B cell (primary cell): ENCODE results near the gene DNAJA4. TPM values are rescaled to one million over a fixed set of nuclear protein-coding genes. Genes with fewer than 3 reads are reported as not detected.

Experiments used
- ATAC-seq: fragments of 200-7000 bp; cut with Tn5 transposase; one replicate; pipeline ENCODE4 v1.10.0; 2021; ENCODE audit warnings: low read depth, mild to moderate bottlenecking, moderate number of reproducible peaks, moderate library complexity
- CTCF ChIA-PET: fragments of 350-600 bp; sonication (Branson Sonifier 250); formaldehyde crosslinking; loops from one replicate; lab custom pipeline; 2021; ENCODE audit warnings: antibody characterized with exemption, inconsistent platforms; lab: Charles Lee
- POLR2A ChIA-PET: fragments of 350-600 bp; sonication (Branson Sonifier 250); formaldehyde crosslinking; loops from one replicate; lab custom pipeline; 2021; ENCODE audit warnings: antibody characterized with exemption; lab: Charles Lee
- DNase-seq: peaks from one replicate; pipeline ENCODE4 v3.0.0; 2013
- H2AFZ ChIP-seq: 2 replicates; pipeline ENCODE4 v1.6.1; 2012; ENCODE audit warnings: mild to moderate bottlenecking, low read depth, low read length; ENCODE audit not compliant: insufficient read depth, poor library complexity, severe bottlenecking
- H3K27ac ChIP-seq, 2 donors: 1 replicate in 1 of 2; 2 replicates in 1 of 2; pipeline ENCODE4 v1.5.1; 2012 to 2013; ENCODE audit warnings: low read length in 2 of 2, mild to moderate bottlenecking in 2 of 2, moderate library complexity in 1 of 2
- H3K27me3 ChIP-seq, 4 experiments: fragments of 200-600 bp in 1 of 4; sonication (generic) in 1 of 4; replicated peaks in 1 of 4; 1 replicate in 2 of 4; 2 replicates in 2 of 4; pipeline versions ENCODE4 v1.6.1 to v1.7.0; 2013 to 2016; ENCODE audit warnings: low read length in 3 of 4, mild to moderate bottlenecking in 2 of 4, mixed read lengths in 1 of 4, moderate library complexity in 1 of 4; ENCODE audit not compliant: insufficient read depth in 4 of 4, control insufficient read depth in 3 of 4; ENCODE audit errors: control extremely low read depth in 1 of 4
- H3K36me3 ChIP-seq, 2 experiments: replicated peaks in 1 of 2; 1 replicate in 1 of 2; 2 replicates in 1 of 2; pipeline versions ENCODE4 v1.6.1 to v1.7.1; 2013; ENCODE audit warnings: low read length in 1 of 2; ENCODE audit not compliant: insufficient read depth in 2 of 2, control insufficient read depth in 1 of 2; ENCODE audit errors: control extremely low read depth in 1 of 2, extremely low read depth in 1 of 2
- H3K4me1 ChIP-seq, 2 donors: fragments of 200-600 bp in 1 of 2; sonication (generic) in 1 of 2; 1 replicate in 1 of 2; 2 replicates in 1 of 2; pipeline versions ENCODE4 v1.5.1 to v1.6.1; 2013 to 2017; ENCODE audit warnings: low read length in 2 of 2; ENCODE audit not compliant: control insufficient read depth in 2 of 2, insufficient read depth in 2 of 2
- H3K4me2 ChIP-seq: replicated peaks from 2 replicates; pipeline ENCODE3; 2012; ENCODE audit warnings: mild to moderate bottlenecking, low read depth, low read length; ENCODE audit not compliant: poor library complexity, severe bottlenecking
- H3K4me3 ChIP-seq, 5 experiments: fragments of 200-600 bp in 1 of 5; sonication (generic) in 1 of 5; 1 replicate in 3 of 5; 2 replicates in 2 of 5; pipeline versions ENCODE4 v1.5.1 to v1.7.0; 2011 to 2016; ENCODE audit warnings: low read length in 4 of 5, mild to moderate bottlenecking in 4 of 5, low read depth in 2 of 5, control low read depth in 1 of 5, moderate library complexity in 1 of 5; ENCODE audit not compliant: insufficient read depth in 1 of 5; ENCODE audit errors: control extremely low read depth in 1 of 5, extremely low read depth in 1 of 5
- H3K79me2 ChIP-seq: fragments of 200-600 bp; sonication (generic); one replicate; pipeline ENCODE4 v1.6.0; 2016; ENCODE audit warnings: low read length; ENCODE audit not compliant: control insufficient read depth, insufficient read depth
- H3K9ac ChIP-seq: fragments of 200-600 bp; sonication (generic); 2 replicates; pipeline ENCODE4 v1.6.1; 2017; ENCODE audit warnings: mild to moderate bottlenecking, low read length, moderate library complexity
- H3K9me3 ChIP-seq, 3 donors: one replicate each; pipeline versions ENCODE4 v1.6.1 to v1.7.1; 2013; ENCODE audit warnings: low read length in 2 of 3; ENCODE audit not compliant: control insufficient read depth in 2 of 3, insufficient read depth in 1 of 3; ENCODE audit errors: control extremely low read depth in 1 of 3
- H4K20me1 ChIP-seq: 2 replicates; pipeline ENCODE4 v1.6.0; 2012; ENCODE audit warnings: mild to moderate bottlenecking, low read length; ENCODE audit not compliant: insufficient read depth, control insufficient read depth, poor library complexity, severe bottlenecking
- H3K27ac Mint-ChIP-seq: one replicate; pipeline ENCODE4 v1.8.0; 2021; ENCODE audit warnings: mixed read lengths
- H3K27me3 Mint-ChIP-seq: one replicate; pipeline ENCODE4 v1.8.0; 2021; ENCODE audit warnings: mixed read lengths
- H3K4me1 Mint-ChIP-seq: one replicate; pipeline ENCODE4 v1.8.0; 2021; ENCODE audit warnings: mixed read lengths
- H3K4me3 Mint-ChIP-seq: one replicate; pipeline ENCODE4 v1.8.0; 2021; ENCODE audit warnings: mixed read lengths
- H3K9me3 Mint-ChIP-seq: one replicate; pipeline ENCODE4 v1.8.0; 2022; ENCODE audit warnings: mixed read lengths; ENCODE audit not compliant: insufficient read depth
- CTCF ChIP-seq: fragments of 200-600 bp; IDR thresholded peaks from one replicate; pipeline ENCODE4 v1.8.0; 2022; ENCODE audit warnings: antibody characterized with exemption, mild to moderate bottlenecking
- EZH2 ChIP-seq: IDR thresholded peaks from 2 replicates; pipeline ENCODE4 v1.6.1; 2012; ENCODE audit warnings: borderline replicate concordance, low read depth, mild to moderate bottlenecking, moderate library complexity, low read length; ENCODE audit not compliant: insufficient read depth, poor library complexity, severe bottlenecking
- WGBS: methylation state at CpG from one replicate; pipeline ENCODE4 v1.1.5; 2013; ENCODE audit warnings: missing lambda C conversion rate; ENCODE audit not compliant: insufficient coverage; 5-methylcytosine and 5-hydroxymethylcytosine counted together
- intact Hi-C: fragments of 100-400 bp; cut with micrococcal nuclease; formaldehyde crosslinking; loops from one replicate; pipeline ENCODE4 v1.10.0; 2022
- polyA plus RNA-seq: library from polyadenylated mRNA; depleted of rRNA; stranded (reverse); fragments of >200 nt; gene quantifications from 2 replicates; pipeline ENCODE4 v1.2.3, GENCODE V29; 2012
- total RNA-seq, 2 donors: library from RNA; stranded (reverse); fragments of 120-200 nt in 1 of 2; gene quantifications; 1 replicate in 1 of 2; 2 replicates in 1 of 2; pipeline versions ENCODE4 v1.2.3 to v1.2.4, GENCODE V29; 2013 to 2022

Gene DNAJA4
- total and polyA plus RNA-seq, 2 donors (not counting 1 experiment from before 2014, with no cell fraction given), result 13.2 to 20.0 TPM

DNA sequence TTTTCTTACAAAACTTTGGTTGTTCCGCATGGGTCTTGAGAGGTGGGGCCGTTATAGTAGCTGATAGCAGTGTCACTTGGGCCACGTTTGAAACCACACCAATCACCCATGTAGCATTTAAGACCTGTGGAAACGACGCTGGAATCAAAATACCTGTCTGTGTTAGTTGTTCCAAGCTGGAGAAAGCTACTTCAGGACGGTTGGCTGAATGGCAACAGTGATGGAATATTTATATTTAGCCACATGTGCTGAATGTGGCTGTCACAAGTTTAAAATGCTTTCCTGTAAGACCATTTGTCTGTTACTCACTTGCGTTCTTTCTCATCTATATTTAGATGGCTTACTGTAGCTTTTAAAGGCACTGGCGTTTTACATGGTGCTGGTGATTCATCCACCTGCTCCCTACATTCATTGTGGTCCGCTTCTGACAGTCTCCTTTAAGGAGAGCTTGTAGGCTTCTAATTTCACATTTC, 1.4 kb downstream of the DNAJA4 start:
- Histone ChIP-seq H3K4me1 (peaks cover 10% of the 10 kb centered on the region in 2 donors), H3K9me3 (no peaks in the 10 kb centered on the region), H4K20me1 (no peaks in the 10 kb centered on the region), H3K79me2 (no peaks in the 10 kb centered on the region), H3K4me3 (no peak overlapping the region), H3K27me3 (peaks cover 0 to 3% (median 0%) of the 10 kb centered on the region in 4 experiments), H3K36me3 (no peaks in the 10 kb centered on the region), H2AFZ (peak overlapping the region; percentile 80), H3K9ac (no peak overlapping the region), H3K4me2 (no peak overlapping the region), H3K27ac (no peak overlapping the region)
- WGBS, result 73% methylated on average over 6 of the region's 9 CpGs
- ChIA-PET POLR2A (interaction anchor here (1.3 kb wide), 1 partner anchor 34 kb away, joined by 4 read pairs; the partner anchor contains the start of gene SKIC8), CTCF (interaction anchor here (0.7 to 1.6 kb wide), 4 partner anchors 33 to 172 kb away, joined by 3 to 8 read pairs (median 6); partner anchors contain the start of genes CIB2, IREB2 and SKIC8)
- DNase-seq (no peak), ATAC-seq (no peak)
- peak overlapping the region; percentile 89 for H3K27ac Mint-ChIP-seq
- peaks cover 13% of the 10 kb centered on the region for H3K4me1 Mint-ChIP-seq
- H3K4me3 Mint-ChIP-seq, result peak overlapping the region; percentile 88
- TF ChIP-seq CTCF (no peak), EZH2 (no peak)
- H3K9me3 Mint-ChIP-seq, result no peaks in the 10 kb centered on the region
- intact Hi-C loops, result no loop called here
- H3K27me3 Mint-ChIP-seq, result no peaks in the 10 kb centered on the region

GRCh38 chr15:78266229-78266628, 1.9 kb downstream of the DNAJA4 start:
- Histone ChIP-seq H4K20me1 (no peaks in the 10 kb centered on the region), H3K9me3 (no peaks in the 10 kb centered on the region), H3K4me3 (no peak overlapping the region), H3K27ac (no peak overlapping the region), H3K36me3 (no peaks in the 10 kb centered on the region), H3K4me1 (peaks cover 10% of the 10 kb centered on the region in 2 donors), H3K9ac (no peak overlapping the region), H3K27me3 (peaks cover 0 to 3% (median 0%) of the 10 kb centered on the region in 4 experiments), H3K79me2 (no peaks in the 10 kb centered on the region), H3K4me2 (no peak overlapping the region), H2AFZ (no peak overlapping the region)
- ChIA-PET CTCF (interaction anchor here (1.1 to 1.6 kb wide), 3 partner anchors 33 to 171 kb away, joined by 3 to 8 read pairs (median 5); partner anchors contain the start of genes CIB2, IREB2 and SKIC8), POLR2A (no interaction called here)
- no peak for DNase-seq
- H3K4me1 Mint-ChIP-seq, result peaks cover 13% of the 10 kb centered on the region
- ATAC-seq, result no peak
- no peak overlapping the region for H3K27ac Mint-ChIP-seq
- intact Hi-C loops, result no loop called here
- no peaks in the 10 kb centered on the region for H3K27me3 Mint-ChIP-seq
- H3K9me3 Mint-ChIP-seq, result no peaks in the 10 kb centered on the region
- TF ChIP-seq EZH2 (no peak), CTCF (no peak)
- no peak overlapping the region for H3K4me3 Mint-ChIP-seq
